Esophagus muscularis mucosa (tissue), 4 donors: ENCODE measurements around the gene COG7. TPM values are rescaled to one million over a fixed set of nuclear protein-coding genes. Genes with fewer than 3 reads are reported as not detected.
"Not testable (repeated sequence)": the region's sequence is repeated elsewhere in the genome, so short reads cannot be mapped to it uniquely, and the experiment has no call there.

Source experiments
- DNase-seq: peaks from one replicate; pipeline ENCODE4 v3.0.0-alpha.2; 2017; ENCODE audit errors: extremely low spot score
- H3K27ac ChIP-seq, 4 donors: fragments of 200-600 bp; sonication (generic); replicated peaks in 1 of 4; 1 replicate in 3 of 4; 2 replicates in 1 of 4; pipeline ENCODE4 v1.5.1; 2016 to 2019; ENCODE audit warnings: mild to moderate bottlenecking in 1 of 4
- H3K27me3 ChIP-seq, 4 donors: fragments of 200-600 bp; sonication (generic); one replicate each; pipeline versions ENCODE4 v1.5.1 to v1.6.0; 2016 to 2019
- H3K36me3 ChIP-seq, 4 donors: fragments of 200-600 bp; sonication (generic); one replicate each; pipeline ENCODE4 v1.5.1; 2016 to 2019
- H3K4me1 ChIP-seq, 4 donors: fragments of 200-600 bp; sonication (generic); one replicate each; pipeline ENCODE4 v1.5.1; 2016 to 2019
- H3K4me3 ChIP-seq, 4 donors: fragments of 200-600 bp; sonication (generic); 1 replicate in 2 of 4; 2 replicates in 2 of 4; pipeline ENCODE4 v1.5.1; 2016 to 2019; ENCODE audit warnings: mild to moderate bottlenecking in 4 of 4, moderate library complexity in 1 of 4
- H3K9me3 ChIP-seq, 4 donors: fragments of 200-600 bp; sonication (generic); 1 replicate in 3 of 4; 2 replicates in 1 of 4; pipeline ENCODE4 v1.5.1; 2016 to 2019
- EP300 ChIP-seq: sonication (generic); formaldehyde crosslinking; IDR thresholded peaks from one replicate; pipeline ENCODE4 v1.6.1; 2017; ENCODE audit warnings: antibody characterized with exemption
- POLR2A ChIP-seq: fragments of 450-650 bp; IDR thresholded peaks from one replicate; pipeline ENCODE4 v1.6.1; 2017; ENCODE audit warnings: antibody characterized with exemption, moderate library complexity, mild to moderate bottlenecking, low read depth
- POLR2AphosphoS5 ChIP-seq, 2 donors: sonication (generic); formaldehyde crosslinking; IDR thresholded peaks; one replicate each; pipeline ENCODE4 v1.6.1; 2017; ENCODE audit warnings: antibody characterized with exemption in 2 of 2
- WGBS: methylation state at CpG from one replicate; pipeline ENCODE4 v1.1.5; 2018; 5-methylcytosine and 5-hydroxymethylcytosine counted together
- intact Hi-C: fragments of 100-400 bp; cut with DNase I; formaldehyde crosslinking; loops from one replicate; pipeline ENCODE4 v1.15.1; 2023
- total RNA-seq, 4 donors: library from RNA; depleted of rRNA; stranded (reverse); fragments of >200 nt; gene quantifications; one replicate each; pipeline versions ENCODE4 v1.1.0 to v1.2.1, GENCODE V29; 2016
- TF ChIP-seq, protein P1 (sequence below), 3 experiments: fragments of 200-600 bp in 2 of 3; fragments of 450-650 bp in 1 of 3; sonication (generic) in 2 of 3; IDR thresholded peaks; one replicate each; pipeline ENCODE4 v1.5.1; 2017 to 2019; ENCODE audit warnings: antibody characterized with exemption in 3 of 3, mild to moderate bottlenecking in 2 of 3, moderate library complexity in 1 of 3

COG7 gene
- total RNA-seq, 4 donors from 2014 or later: 11.9 to 23.7 (median 15.1) TPM

DNA sequence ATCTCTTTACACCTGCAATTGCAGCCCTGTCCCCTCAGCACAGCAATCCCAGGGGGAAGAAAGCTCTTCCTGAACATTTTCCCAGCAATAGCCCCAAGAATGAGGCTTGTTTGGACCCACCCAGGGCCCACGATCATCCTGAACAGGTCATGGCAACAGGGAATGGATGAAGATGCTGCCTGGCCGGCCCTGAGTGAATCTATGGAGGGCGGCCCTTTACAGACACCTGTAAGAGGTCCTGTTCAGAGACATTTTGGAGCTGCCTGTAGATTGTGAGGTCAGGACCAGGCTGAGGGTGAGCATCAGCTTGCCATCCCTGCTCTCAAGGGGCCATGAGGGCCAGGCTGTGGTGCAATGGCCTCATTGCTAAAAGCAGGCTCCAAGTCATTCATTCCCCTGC lies 69.1 kb downstream of the COG7 start:
- no peak for DNase-seq
- no peaks in the 10 kb centered on the region for H3K27me3 ChIP-seq
- H3K4me1 ChIP-seq: no peaks in the 10 kb centered on the region
- H3K36me3 ChIP-seq: peaks cover 8 to 15% (median 11%) of the 10 kb centered on the region in 4 donors
- no peak overlapping the region for H3K4me3 ChIP-seq
- H3K27ac ChIP-seq: no peak overlapping the region
- WGBS: 78% methylated on average over 3 of the region's 3 CpGs
- intact Hi-C loops: no loop called here
- no peak for TF ChIP-seq POLR2A
- TF ChIP-seq, protein P1, sequence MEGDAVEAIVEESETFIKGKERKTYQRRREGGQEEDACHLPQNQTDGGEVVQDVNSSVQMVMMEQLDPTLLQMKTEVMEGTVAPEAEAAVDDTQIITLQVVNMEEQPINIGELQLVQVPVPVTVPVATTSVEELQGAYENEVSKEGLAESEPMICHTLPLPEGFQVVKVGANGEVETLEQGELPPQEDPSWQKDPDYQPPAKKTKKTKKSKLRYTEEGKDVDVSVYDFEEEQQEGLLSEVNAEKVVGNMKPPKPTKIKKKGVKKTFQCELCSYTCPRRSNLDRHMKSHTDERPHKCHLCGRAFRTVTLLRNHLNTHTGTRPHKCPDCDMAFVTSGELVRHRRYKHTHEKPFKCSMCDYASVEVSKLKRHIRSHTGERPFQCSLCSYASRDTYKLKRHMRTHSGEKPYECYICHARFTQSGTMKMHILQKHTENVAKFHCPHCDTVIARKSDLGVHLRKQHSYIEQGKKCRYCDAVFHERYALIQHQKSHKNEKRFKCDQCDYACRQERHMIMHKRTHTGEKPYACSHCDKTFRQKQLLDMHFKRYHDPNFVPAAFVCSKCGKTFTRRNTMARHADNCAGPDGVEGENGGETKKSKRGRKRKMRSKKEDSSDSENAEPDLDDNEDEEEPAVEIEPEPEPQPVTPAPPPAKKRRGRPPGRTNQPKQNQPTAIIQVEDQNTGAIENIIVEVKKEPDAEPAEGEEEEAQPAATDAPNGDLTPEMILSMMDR (IDR thresholded peaks at IDR 0.05): no peak
- TF ChIP-seq EP300: no peak
- TF ChIP-seq POLR2AphosphoS5 (IDR thresholded peaks at IDR 0.05): no peak
- H3K9me3 ChIP-seq: no peaks in the 10 kb centered on the region

DNA sequence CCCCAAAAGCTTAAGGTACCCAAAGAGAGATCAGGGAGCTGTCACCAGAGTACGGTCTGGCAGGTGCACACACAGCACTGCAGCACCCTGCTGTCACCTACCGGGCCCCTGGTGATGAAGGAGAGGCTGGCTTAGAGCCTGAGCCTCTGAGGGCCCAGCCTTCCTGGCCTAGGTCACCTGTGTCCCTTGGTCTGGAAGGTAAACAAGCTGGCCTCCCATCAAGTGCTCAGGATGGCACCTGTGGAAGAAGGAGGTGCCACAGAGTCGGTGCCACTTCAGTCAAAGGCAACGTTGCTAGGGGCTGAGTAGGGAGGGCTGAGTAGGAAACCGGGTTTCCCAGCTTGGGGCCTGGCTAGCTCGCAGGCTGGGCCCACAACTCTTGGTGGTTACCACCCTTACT lies 70.7 kb downstream of the COG7 start:
- H3K27ac ChIP-seq: no peak overlapping the region
- WGBS: 86% methylated on average over 5 of the region's 6 CpGs
- intact Hi-C loops: no loop called here
- H3K36me3 ChIP-seq: no peaks in the 10 kb centered on the region
- no peaks in the 10 kb centered on the region for H3K27me3 ChIP-seq
- no peak for TF ChIP-seq POLR2AphosphoS5 (IDR thresholded peaks at IDR 0.05)
- TF ChIP-seq, protein P1 (IDR thresholded peaks at IDR 0.05): no peak
- no peak for TF ChIP-seq POLR2A
- TF ChIP-seq EP300: no peak
- no peaks in the 10 kb centered on the region for H3K4me1 ChIP-seq
- no peak for DNase-seq
- H3K4me3 ChIP-seq: no peak overlapping the region
- no peaks in the 10 kb centered on the region for H3K9me3 ChIP-seq

DNA sequence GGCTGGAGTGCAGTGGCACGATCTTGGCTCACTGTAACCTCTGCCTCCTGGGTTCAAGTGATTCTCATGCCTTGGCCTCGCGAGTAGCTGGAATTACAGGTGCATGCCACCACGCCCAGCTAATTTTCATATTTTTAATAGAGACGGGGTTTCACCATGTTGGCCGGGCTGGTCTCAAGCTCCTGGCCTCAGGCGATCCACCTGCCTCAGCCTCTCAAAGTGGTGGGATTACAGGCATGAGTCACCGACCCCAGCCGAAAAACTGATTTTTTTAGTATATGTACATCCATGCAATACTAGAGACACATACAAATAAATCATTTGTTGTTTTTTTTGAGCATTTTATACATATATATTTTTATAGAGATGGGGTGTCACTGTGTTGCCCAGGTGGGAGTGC lies 71.3 kb downstream of the COG7 start:
- H3K27me3 ChIP-seq, H3K4me3 ChIP-seq, H3K36me3 ChIP-seq, DNase-seq, H3K27ac ChIP-seq, H3K9me3 ChIP-seq, intact Hi-C loops, H3K4me1 ChIP-seq: not testable (repeated sequence)
- WGBS: 96% methylated on average over 9 of the region's 9 CpGs

DNA sequence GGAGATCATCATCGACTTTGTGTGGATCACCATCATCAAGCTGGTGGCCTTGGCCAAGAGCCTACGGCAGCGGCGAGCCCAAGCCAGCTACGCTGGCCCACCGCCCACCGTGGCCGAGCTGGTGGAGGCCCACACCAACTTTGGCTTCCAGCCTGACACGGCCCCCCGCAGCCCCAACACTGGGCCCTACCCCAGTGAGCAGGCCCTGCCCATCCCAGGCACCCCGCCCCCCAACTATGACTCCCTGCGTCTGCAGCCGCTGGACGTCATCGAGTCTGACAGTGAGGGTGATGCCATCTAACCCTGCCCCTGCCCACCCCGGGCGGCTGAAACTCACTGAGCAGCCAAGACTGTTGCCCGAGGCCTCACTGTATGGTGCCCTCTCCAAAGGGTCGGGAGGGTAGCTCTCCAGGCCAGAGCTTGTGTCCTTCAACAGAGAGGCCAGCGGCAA lies 72.5 kb downstream of the COG7 start:
- H3K4me1 ChIP-seq: no peaks in the 10 kb centered on the region
- intact Hi-C loops: no loop called here
- DNase-seq: no peak
- H3K9me3 ChIP-seq: no peaks in the 10 kb centered on the region
- TF ChIP-seq EP300 (no peak), POLR2AphosphoS5 (IDR thresholded peaks at IDR 0.05) (no peak), POLR2A (no peak)
- TF ChIP-seq, protein P1 (IDR thresholded peaks at IDR 0.05): no peak
- no peak overlapping the region for H3K4me3 ChIP-seq
- H3K27me3 ChIP-seq: no peaks in the 10 kb centered on the region
- no peak overlapping the region for H3K27ac ChIP-seq
- 92% methylated on average over 8 of the region's 20 CpGs for WGBS
- H3K36me3 ChIP-seq: no peaks in the 10 kb centered on the region

DNA sequence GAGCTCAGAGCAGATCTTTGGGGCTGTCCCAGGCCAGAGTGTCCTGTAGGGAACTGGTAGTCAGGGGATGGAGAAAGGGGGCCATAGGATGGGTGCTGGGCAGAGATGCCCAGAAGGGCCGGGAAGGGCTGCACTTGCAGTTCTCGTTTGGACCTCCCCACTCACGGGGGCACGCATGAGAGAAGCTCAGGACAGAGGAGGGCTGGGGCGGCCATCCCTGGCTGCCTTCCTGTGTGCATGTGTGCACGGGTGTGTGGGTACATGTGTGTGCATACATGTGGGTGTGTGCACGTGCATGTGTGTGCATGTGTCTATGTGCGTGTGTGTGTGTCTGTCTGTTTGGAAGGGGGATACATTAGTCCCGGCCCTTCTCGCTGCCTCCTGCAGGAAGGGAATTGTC lies 73.3 kb downstream of the COG7 start:
- 86% methylated on average over 10 of the region's 10 CpGs for WGBS
- no peaks in the 10 kb centered on the region for H3K36me3 ChIP-seq
- intact Hi-C loops: loop anchor here (5.0 kb wide), 1 partner anchor 52 kb away; no protein-coding TSS in a partner anchor
- no peaks in the 10 kb centered on the region for H3K9me3 ChIP-seq
- H3K4me3 ChIP-seq: no peak overlapping the region
- H3K4me1 ChIP-seq: no peaks in the 10 kb centered on the region
- TF ChIP-seq POLR2AphosphoS5 (IDR thresholded peaks at IDR 0.05) (no peak), EP300 (no peak), POLR2A (no peak)
- TF ChIP-seq, protein P1 (IDR thresholded peaks at IDR 0.05): no peak
- no peaks in the 10 kb centered on the region for H3K27me3 ChIP-seq
- DNase-seq: no peak
- H3K27ac ChIP-seq: no peak overlapping the region
